OCI-LY3 (cell line): ENCODE results near the gene IL17B.

ENCODE experiments used
- CTCF ChIP-seq: fragments of 200-600, 300-600 bp; sonication (generic); IDR thresholded peaks from 2 replicates; pipeline ENCODE4 v1.5.1; 2014; ENCODE audit warnings: antibody characterized with exemption, low read length, low read depth
- EZH2phosphoT487 ChIP-seq: fragments of 200-600 bp; shearing (Covaris generic); IDR thresholded peaks from 2 replicates; pipeline ENCODE4 v1.6.1; 2018; ENCODE audit warnings: antibody characterized with exemption, mixed run types, low read depth

- TF ChIP-seq CTCF (no peak), EZH2phosphoT487 (no peak)
These were observed 2.3 kb upstream of the IL17B start for GRCh38 chr5:149381261-149381985.
